ENCODE data around the gene NKPD1. TPM values are rescaled to one million over a fixed set of nuclear protein-coding genes. Genes with fewer than 3 reads are reported as not detected.

Gene NKPD1
- total and polyA plus RNA-seq, 2 experiments from 2014 or later, result 0.24 to 1.3 TPM

GRCh38 chr19:45153339-45154063, 7.3 kb downstream of the NKPD1 start:
- Mint-ChIP-seq H3K9me3 (peaks cover 10% of the 10 kb centered on the region; the same call in 2 of the 3 replicates), H3K36me3 (ENCODE audit: low read depth) (peaks cover 3% of the 10 kb centered on the region; the same call in 1 of the 3 replicates), H3K27ac (no peak overlapping the region), H3K27me3 (ENCODE audit: insufficient read depth, low read depth, poor library complexity) (peaks cover 58% of the 10 kb centered on the region), H3K4me1 (peaks cover 15% of the 10 kb centered on the region), H3K4me3 (peak overlapping the region; percentile 63)
- Histone ChIP-seq H3K4me1 (ENCODE audit: insufficient read depth) (no peaks in the 10 kb centered on the region; the same call in 1 of the 2 replicates), H3K27ac (ENCODE audit: low read depth) (no peak overlapping the region), H3K36me3 (ENCODE audit: insufficient read depth) (no peaks in the 10 kb centered on the region), H2AFZ (peak overlapping the region; percentile 96), H3K4me3 (peak overlapping the region; percentile 55), H3F3A (replicated peaks; ENCODE audit: low read depth) (0 out of 2 replicates have a peak, but pooled peaks cover 6% of the 10 kb centered on the region), H3K27me3 (ENCODE audit: insufficient read depth) (peaks cover 46% of the 10 kb centered on the region), H3K79me2 (replicated peaks; ENCODE audit: insufficient read depth) (no peaks in the 10 kb centered on the region), H3K9me2 (ENCODE audit: insufficient read depth) (no peaks in the 10 kb centered on the region), H4K20me1 (replicated peaks; ENCODE audit: insufficient read depth) (no peaks in the 10 kb centered on the region; the same call in 1 of the 2 replicates), H3K4me2 (peak overlapping the region; percentile 83)
- peak; percentile 52 for ATAC-seq
- DNase-seq (ENCODE audit: low spot score), result peak; percentile 84
- TF ChIP-seq POLR2AphosphoS5 (IDR thresholded peaks at IDR 0.05; ENCODE audit: low read depth) (peak; percentile 32; the same call in 1 of the 2 replicates), STAT1 (IDR thresholded peaks at IDR 0.05; ENCODE audit: unreplicated experiment) (no peak)

- 0 out of 2 replicates have a peak, but pooled peaks cover 9% of the 10 kb centered on the region for H3F3A ChIP-seq (replicated peaks; ENCODE audit: low read depth)
- peak; percentile 87 for DNase-seq (ENCODE audit: low spot score)
- H3K9me2 ChIP-seq (ENCODE audit: insufficient read depth), result no peaks in the 10 kb centered on the region
- no peaks in the 10 kb centered on the region for H3K36me3 ChIP-seq (ENCODE audit: insufficient read depth)
- H3K4me3 ChIP-seq, result peak overlapping the region; percentile 55
- peaks cover 3% of the 10 kb centered on the region; the same call in 1 of the 3 replicates for H3K36me3 Mint-ChIP-seq (ENCODE audit: low read depth)
- H3K4me3 Mint-ChIP-seq, result peak overlapping the region; percentile 63
- peak overlapping the region; percentile 96; the same call in 1 of the 2 replicates for H2AFZ ChIP-seq
- peaks cover 10% of the 10 kb centered on the region; the same call in 2 of the 3 replicates for H3K9me3 Mint-ChIP-seq
- H3K4me2 ChIP-seq, result peak overlapping the region; percentile 83
- no peak overlapping the region for H3K27ac Mint-ChIP-seq
- peak; percentile 51 for ATAC-seq
- H4K20me1 ChIP-seq (replicated peaks; ENCODE audit: insufficient read depth), result no peaks in the 10 kb centered on the region; the same call in none of the 2 replicates
- no peak overlapping the region for H3K27ac ChIP-seq (ENCODE audit: low read depth)
- H3K4me1 Mint-ChIP-seq, result peaks cover 15% of the 10 kb centered on the region
- H3K27me3 Mint-ChIP-seq (ENCODE audit: insufficient read depth, low read depth, poor library complexity), result peaks cover 54% of the 10 kb centered on the region
- H3K79me2 ChIP-seq (replicated peaks; ENCODE audit: insufficient read depth), result no peaks in the 10 kb centered on the region
- no peaks in the 10 kb centered on the region; the same call in 1 of the 2 replicates for H3K4me1 ChIP-seq (ENCODE audit: insufficient read depth)
- H3K27me3 ChIP-seq (ENCODE audit: insufficient read depth), result peaks cover 46% of the 10 kb centered on the region
- peak; percentile 13; the same call in 1 of the 2 replicates for TF ChIP-seq POLR2AphosphoS5 (IDR thresholded peaks at IDR 0.05; ENCODE audit: low read depth)
- TF ChIP-seq CREB1 (CRISPR knock-in tag; IDR thresholded peaks at IDR 0.05; ENCODE audit: low read depth), result peak; percentile 73
- no peak for TF ChIP-seq ZNF114 (CRISPR knock-in tag; IDR thresholded peaks at IDR 0.05)
- peak in 1 of 2 experiments; percentile 57; a peak in 3 of 4 replicates for TF ChIP-seq CTCF (conservative IDR thresholded peaks at IDR 0.05; ENCODE audit: low read depth in 2 of 2)
- no peak for TF ChIP-seq STAT1 (IDR thresholded peaks at IDR 0.05; ENCODE audit: unreplicated experiment)
- no peak for TF ChIP-seq JUNB (IDR thresholded peaks at IDR 0.05; ENCODE audit: unreplicated experiment)
- no peak for TF ChIP-seq ETS1 (IDR thresholded peaks at IDR 0.05)
- no peak for TF ChIP-seq EZH2phosphoT487 (IDR thresholded peaks at IDR 0.05; ENCODE audit: unreplicated experiment)
- TF ChIP-seq NANOG (IDR thresholded peaks at IDR 0.05; ENCODE audit: borderline replicate concordance), result no peak
- TF ChIP-seq REST (IDR thresholded peaks at IDR 0.05; ENCODE audit: unreplicated experiment), result no peak
Measured at GRCh38 chr19:45152504-45153338, 8.1 kb downstream of the NKPD1 start.
